OCI-LY1 (cell line): ENCODE results near the gene STX18.

Experiments
- CTCF ChIP-seq: fragments of 200-600 bp; sonication (generic), shearing (Covaris generic); IDR thresholded peaks from 2 replicates; pipeline ENCODE4 v1.5.1; 2017; ENCODE audit warnings: mild to moderate bottlenecking, antibody characterized with exemption, low read length, moderate library complexity, mixed read lengths
- EZH2 ChIP-seq: fragments of 200-600 bp; sonication (generic), shearing (Covaris generic); IDR thresholded peaks from 2 replicates; pipeline ENCODE4 v1.8.0; 2017; ENCODE audit warnings: borderline replicate concordance, mixed run types, mild to moderate bottlenecking, antibody characterized with exemption, low read length, moderate library complexity, mixed read lengths

- TF ChIP-seq EZH2 (no peak), CTCF (no peak)
Observed at GRCh38 chr4:4477391-4477790, 64.5 kb downstream of the STX18 start.
